Mucosa of descending colon (tissue), 3 donors: ENCODE measurements around the gene COA8. TPM values are rescaled to one million over a fixed set of nuclear protein-coding genes. Genes with fewer than 3 reads are reported as not detected.
A peak's percentile ranks its signal among the peaks of the same experiment; 100 is the strongest.

ENCODE experiments used
- ATAC-seq: fragments of 200-7000 bp; cut with Tn5 transposase; one replicate; pipeline ENCODE4 v1.9.1; 2020; ENCODE audit warnings: mild to moderate bottlenecking, moderate library complexity
- DNase-seq, 3 donors: peaks; one replicate each; pipeline ENCODE4 v3.0.0-alpha.2; 2020
- H3K36me3 ChIP-seq: fragments of 200-600 bp; one replicate; pipeline ENCODE4 v1.8.0; 2021; ENCODE audit warnings: low read depth, mild to moderate bottlenecking
- H3K4me1 ChIP-seq: fragments of 200-600 bp; one replicate; pipeline ENCODE4 v1.8.0; 2021; ENCODE audit warnings: low read depth, mild to moderate bottlenecking
- H3K4me3 ChIP-seq: fragments of 200-600 bp; one replicate; pipeline ENCODE4 v1.8.0; 2021; ENCODE audit warnings: mild to moderate bottlenecking
- H3K9me3 ChIP-seq: fragments of 200-600 bp; one replicate; pipeline ENCODE4 v1.8.0; 2021; ENCODE audit warnings: mild to moderate bottlenecking
- intact Hi-C, 2 donors: fragments of 100-400 bp; cut with DNase I in 1 of 2; cut with micrococcal nuclease in 1 of 2; formaldehyde crosslinking; loops; one replicate each; pipeline versions ENCODE4 v1.11.0 to v1.11.1; 2022; cut with DNase I, micrococcal nuclease
- total RNA-seq, 3 donors: library from RNA; stranded (reverse); fragmentation: NEBNext Ultra II Directional in 2 of 3; extraction: Animal tissue kit (Norgen Biotek cat#: 25700) in 2 of 3; gene quantifications; one replicate each; pipeline versions ENCODE4 v1.2.1 to v1.2.4, GENCODE V29; 2021 to 2023
- TF ChIP-seq, protein P1 (sequence below): fragments of 200-600 bp; IDR thresholded peaks from one replicate; pipeline ENCODE4 v1.8.0; 2022; ENCODE audit warnings: antibody characterized with exemption, mild to moderate bottlenecking
- donor health status: DM: no; HTN: no; CAD: no; lungs with moderate emphysema.
- donor health status: DM: no; HTN: no; CAD: no.
- donor health status: DM: no; HTN: yes; CAD: no.

COA8 gene
- total RNA-seq, 3 donors from 2014 or later = 29.3 to 47.3 (median 36.5) TPM

DNA sequence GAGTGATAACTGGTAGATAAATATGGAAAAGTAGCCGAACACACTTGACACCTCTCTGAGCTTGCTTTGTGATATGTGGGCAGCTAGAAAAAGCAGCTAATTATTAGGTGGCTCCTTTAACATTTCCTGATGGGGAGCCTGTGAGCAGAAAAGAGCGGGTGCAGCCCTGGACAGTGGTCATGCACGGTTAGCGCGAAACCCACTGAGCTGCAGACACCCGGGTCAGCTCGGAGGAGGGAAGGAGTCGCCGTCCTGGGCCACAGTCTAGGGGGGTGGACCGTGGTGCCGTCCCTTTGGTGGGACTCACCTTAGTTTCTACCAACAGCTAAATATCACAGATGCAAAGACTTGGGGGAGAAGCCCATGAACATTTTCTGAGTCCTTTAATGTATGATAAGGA is 6.6 kb downstream of the COA8 start:
- intact Hi-C loops = no loop called here
- H3K9me3 ChIP-seq = no peaks in the 10 kb centered on the region
- H3K36me3 ChIP-seq = no peaks in the 10 kb centered on the region
- peaks cover 30% of the 10 kb centered on the region for H3K4me1 ChIP-seq
- H3K4me3 ChIP-seq = no peak overlapping the region
- no peak for ATAC-seq
- no peak for DNase-seq
- TF ChIP-seq, protein P1, sequence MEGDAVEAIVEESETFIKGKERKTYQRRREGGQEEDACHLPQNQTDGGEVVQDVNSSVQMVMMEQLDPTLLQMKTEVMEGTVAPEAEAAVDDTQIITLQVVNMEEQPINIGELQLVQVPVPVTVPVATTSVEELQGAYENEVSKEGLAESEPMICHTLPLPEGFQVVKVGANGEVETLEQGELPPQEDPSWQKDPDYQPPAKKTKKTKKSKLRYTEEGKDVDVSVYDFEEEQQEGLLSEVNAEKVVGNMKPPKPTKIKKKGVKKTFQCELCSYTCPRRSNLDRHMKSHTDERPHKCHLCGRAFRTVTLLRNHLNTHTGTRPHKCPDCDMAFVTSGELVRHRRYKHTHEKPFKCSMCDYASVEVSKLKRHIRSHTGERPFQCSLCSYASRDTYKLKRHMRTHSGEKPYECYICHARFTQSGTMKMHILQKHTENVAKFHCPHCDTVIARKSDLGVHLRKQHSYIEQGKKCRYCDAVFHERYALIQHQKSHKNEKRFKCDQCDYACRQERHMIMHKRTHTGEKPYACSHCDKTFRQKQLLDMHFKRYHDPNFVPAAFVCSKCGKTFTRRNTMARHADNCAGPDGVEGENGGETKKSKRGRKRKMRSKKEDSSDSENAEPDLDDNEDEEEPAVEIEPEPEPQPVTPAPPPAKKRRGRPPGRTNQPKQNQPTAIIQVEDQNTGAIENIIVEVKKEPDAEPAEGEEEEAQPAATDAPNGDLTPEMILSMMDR = no peak

DNA sequence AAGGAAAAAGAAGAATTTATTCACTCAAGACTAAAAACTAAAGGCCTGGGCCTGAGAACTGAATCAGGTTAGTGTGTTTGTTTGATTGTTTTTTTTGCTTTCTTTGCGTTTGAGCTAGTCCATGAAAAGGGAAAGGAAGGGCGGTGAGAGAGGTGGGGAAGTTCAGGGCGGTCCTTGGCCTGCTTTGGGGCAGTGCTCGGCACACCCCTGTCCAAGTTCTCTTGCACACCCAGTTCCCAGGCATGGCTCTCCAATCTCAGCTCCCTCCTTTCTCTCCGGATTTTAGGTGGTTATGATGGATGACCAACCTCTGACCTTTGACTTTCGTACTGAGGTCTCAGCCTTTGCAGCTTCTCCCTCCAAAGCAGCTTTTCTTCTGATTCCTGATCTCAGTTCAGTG is 11.3 kb downstream of the COA8 start:
- DNase-seq (peak in 1 of 3 donors; percentile 19), ATAC-seq (no peak)
- H3K36me3 ChIP-seq = no peaks in the 10 kb centered on the region
- TF ChIP-seq, protein P1 = no peak
- peaks cover 50% of the 10 kb centered on the region for H3K4me1 ChIP-seq
- H3K9me3 ChIP-seq = no peaks in the 10 kb centered on the region
- no peak overlapping the region for H3K4me3 ChIP-seq
- intact Hi-C loops = no loop called here

DNA sequence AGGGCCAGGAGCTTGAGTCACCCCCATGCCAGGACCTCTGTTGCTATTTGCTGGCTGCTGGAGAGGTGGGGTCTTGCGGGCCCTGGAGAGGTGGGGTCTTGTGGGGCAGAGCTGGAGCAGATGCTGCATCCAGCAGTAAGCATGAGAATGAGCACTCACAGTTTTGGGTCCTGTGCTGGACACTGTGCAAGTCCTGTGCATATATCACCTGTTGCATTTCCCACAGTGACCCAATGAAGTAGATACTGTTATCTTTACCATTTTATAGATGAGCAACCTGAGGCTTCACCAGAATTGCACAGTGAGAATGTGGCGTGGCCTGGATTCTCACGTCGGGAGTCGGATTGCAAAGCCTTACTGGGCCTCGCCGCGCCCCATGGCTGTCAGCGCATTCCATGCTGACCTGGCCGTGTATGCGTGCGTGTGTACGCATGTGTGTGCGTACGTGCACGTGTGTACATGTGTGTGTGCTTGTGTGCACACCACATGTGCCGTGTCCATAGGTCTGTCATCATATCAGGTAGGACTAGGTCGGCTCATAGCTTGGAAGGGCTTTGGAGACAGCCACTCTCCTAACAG is 12.0 kb downstream of the COA8 start:
- ATAC-seq = no peak
- no peak overlapping the region for H3K4me3 ChIP-seq
- TF ChIP-seq, protein P1 = no peak
- H3K36me3 ChIP-seq = no peaks in the 10 kb centered on the region
- peak in 1 of 3 donors; percentile 44 for DNase-seq
- H3K9me3 ChIP-seq = no peaks in the 10 kb centered on the region
- intact Hi-C loops = no loop called here
- H3K4me1 ChIP-seq = peaks cover 50% of the 10 kb centered on the region

DNA sequence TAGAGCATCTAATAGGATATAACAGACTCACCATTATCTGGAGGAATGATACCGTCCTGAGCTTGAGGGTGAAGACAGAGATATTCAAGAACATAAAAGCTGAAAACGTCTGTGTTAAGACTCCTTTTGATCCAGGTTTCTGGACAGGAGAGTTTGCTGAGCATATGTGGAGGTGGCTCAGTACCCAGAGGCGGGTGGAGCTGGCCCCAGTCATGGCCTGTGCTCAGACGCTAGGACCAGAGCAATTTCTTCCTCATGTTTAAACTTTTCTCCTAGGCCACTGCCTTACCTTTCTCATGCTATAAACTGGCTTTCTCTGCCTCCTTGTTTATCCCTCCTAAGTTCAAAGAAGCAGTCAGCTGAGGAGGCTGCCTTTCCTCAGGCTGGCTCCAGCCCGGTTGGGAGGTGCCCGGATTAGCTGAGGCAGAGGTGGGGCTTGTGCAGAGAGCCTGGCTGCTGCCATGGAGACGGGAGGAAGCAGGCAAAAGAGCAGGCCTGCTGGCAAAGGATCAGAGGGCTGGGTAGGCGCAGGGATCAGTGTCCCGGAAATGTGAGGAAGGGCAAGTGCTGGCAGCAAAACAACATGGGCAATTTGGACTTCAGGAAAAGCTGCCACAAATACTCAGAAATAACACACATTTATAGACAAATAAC is 13.7 kb downstream of the COA8 start:
- DNase-seq = peak; percentile 94 to 97 (median 95)
- peak; percentile 97 for ATAC-seq
- Histone ChIP-seq H3K4me3 (no peak overlapping the region), H3K4me1 (peaks cover 35% of the 10 kb centered on the region), H3K36me3 (no peaks in the 10 kb centered on the region), H3K9me3 (no peaks in the 10 kb centered on the region)
- intact Hi-C loops = no loop called here
- TF ChIP-seq, protein P1 = no peak

DNA sequence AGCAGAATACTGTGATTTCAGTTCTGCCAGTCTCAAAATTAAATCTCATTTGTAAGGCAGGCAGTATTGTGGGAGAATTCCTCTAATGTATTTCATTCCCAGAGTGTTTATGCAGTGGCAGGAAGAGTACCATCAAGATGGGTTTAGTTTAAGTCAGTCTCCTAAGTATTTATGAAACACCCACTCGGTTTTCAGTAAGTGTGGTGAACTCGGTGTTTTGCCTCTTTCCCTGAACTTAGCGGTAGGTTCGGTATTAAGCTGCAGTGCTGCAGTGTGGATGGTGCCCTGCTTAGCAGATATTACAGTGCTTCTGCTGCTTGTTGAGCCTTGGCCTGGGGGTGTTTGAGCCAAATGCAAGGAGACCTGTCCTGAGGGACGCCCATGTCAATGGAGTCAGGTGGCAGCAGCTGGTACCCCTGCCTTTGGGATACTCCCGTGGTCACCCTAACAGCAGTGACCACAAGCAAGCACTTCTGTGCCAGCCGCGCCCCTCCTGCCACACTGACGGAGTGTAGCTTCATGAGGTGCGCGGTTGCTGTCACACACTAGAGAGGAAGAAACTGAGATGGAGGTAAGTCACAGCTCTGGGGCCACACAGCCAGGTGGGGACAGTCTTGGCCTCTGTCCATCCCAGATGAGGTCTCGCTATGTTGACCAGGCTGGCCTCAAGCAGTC is 15.8 kb downstream of the COA8 start:
- H3K4me3 ChIP-seq = no peak overlapping the region
- H3K9me3 ChIP-seq = no peaks in the 10 kb centered on the region
- no peaks in the 10 kb centered on the region for H3K36me3 ChIP-seq
- TF ChIP-seq, protein P1 = no peak
- no peak for ATAC-seq
- intact Hi-C loops = no loop called here
- peak in 1 of 3 donors; percentile 39 for DNase-seq
- H3K4me1 ChIP-seq = peaks cover 29% of the 10 kb centered on the region
